PC-9 (cell line): ENCODE results near the gene CMTM7. TPM values are rescaled to one million over a fixed set of nuclear protein-coding genes. Genes with fewer than 3 reads are reported as not detected.
"Not testable (repeated sequence)": the region's sequence is repeated elsewhere in the genome, so short reads cannot be mapped to it uniquely, and the experiment has no call there.

ENCODE experiments used
- BruUV-seq: library from RNA; stranded (reverse); fragments of 400-500 nt; replicated peaks from 2 replicates; lab custom pipeline; 2021; lab: Mats Ljungman, UMichigan
- CTCF ChIA-PET: fragments of 300-600 bp; sonication (Branson Sonifier 250); formaldehyde crosslinking; loops from one replicate; lab custom pipeline; 2022; ENCODE audit warnings: antibody characterized with exemption; lab: Charles Lee
- POLR2A ChIA-PET: fragments of 300-600 bp; sonication (Branson Sonifier 250); formaldehyde crosslinking; loops from one replicate; lab custom pipeline; 2022; ENCODE audit warnings: antibody characterized with exemption; ENCODE audit not compliant: unreplicated experiment; lab: Charles Lee
- DNase-seq, 2 experiments: peaks; one replicate each; pipeline versions ENCODE4 v3.0.0 to v3.0.0-alpha.2; 2015 to 2022; ENCODE audit warnings: mixed read lengths in 1 of 2
- H2AFZ ChIP-seq: fragments of 200-600 bp; sonication (generic); 2 replicates; pipeline ENCODE4 v1.8.1; 2017; ENCODE audit warnings: antibody characterized with exemption
- H3F3A ChIP-seq: fragments of 200-600 bp; sonication (generic); 2 replicates; pipeline ENCODE4 v1.8.1; 2017; ENCODE audit warnings: antibody characterized with exemption, mild to moderate bottlenecking, low read depth; ENCODE audit not compliant: insufficient read depth
- H3K27ac ChIP-seq: fragments of 200-600 bp; sonication (generic); 2 replicates; pipeline ENCODE4 v1.6.1; 2016; ENCODE audit warnings: mixed run types
- H3K27me3 ChIP-seq: fragments of 200-600 bp; sonication (generic); 2 replicates; pipeline ENCODE4 v1.6.1; 2016; ENCODE audit warnings: low read depth, mixed run types; ENCODE audit not compliant: insufficient read depth
- H3K36me3 ChIP-seq: fragments of 200-600 bp; sonication (generic); 2 replicates; pipeline ENCODE4 v1.6.1; 2016; ENCODE audit warnings: low read depth, mixed run types
- H3K4me1 ChIP-seq: fragments of 200-600 bp; sonication (generic); replicated peaks from 2 replicates; pipeline ENCODE4 v1.6.1; 2016; ENCODE audit warnings: mixed run types; ENCODE audit not compliant: insufficient read depth
- H3K4me2 ChIP-seq: fragments of 200-600 bp; sonication (generic); 2 replicates; pipeline ENCODE4 v1.6.1; 2017; ENCODE audit warnings: mixed run types
- H3K4me3 ChIP-seq: fragments of 200-600 bp; sonication (generic); 2 replicates; pipeline ENCODE4 v1.6.1; 2016; ENCODE audit warnings: mixed run types
- H3K79me2 ChIP-seq: fragments of 200-600 bp; sonication (generic); 2 replicates; pipeline ENCODE4 v1.6.1; 2017; ENCODE audit warnings: low read depth, mixed run types
- H3K9me2 ChIP-seq: fragments of 200-600 bp; sonication (generic); 2 replicates; pipeline ENCODE4 v1.8.1; 2017; ENCODE audit warnings: mild to moderate bottlenecking; ENCODE audit not compliant: insufficient read depth
- H3K9me3 ChIP-seq: fragments of 200-600 bp; sonication (generic); 2 replicates; pipeline ENCODE4 v1.8.1; 2016; ENCODE audit warnings: low read depth; ENCODE audit not compliant: insufficient read depth
- H4K20me1 ChIP-seq: fragments of 200-600 bp; sonication (generic); 2 replicates; pipeline ENCODE4 v1.8.1; 2017; ENCODE audit not compliant: insufficient read depth
- EZH2 ChIP-seq: fragments of 200-600 bp; sonication (generic); IDR thresholded peaks from 2 replicates; pipeline ENCODE4 v1.8.0; 2017; ENCODE audit warnings: antibody characterized with exemption, low read depth
- intact Hi-C: fragments of 100-400 bp; cut with micrococcal nuclease; formaldehyde crosslinking; loops from one replicate; pipeline ENCODE4 v1.10.0; 2022; ENCODE audit not compliant: unreplicated experiment
- total RNA-seq: library from RNA; stranded (reverse); gene quantifications from 2 replicates; pipeline ENCODE4 v1.2.3, GENCODE V29; 2021
- TF ChIP-seq, protein P1 (sequence below): fragments of 200-600 bp; sonication (generic); conservative IDR thresholded peaks from 2 replicates; pipeline ENCODE4 v1.6.1; 2017; ENCODE audit warnings: mixed run types, antibody characterized with exemption, mild to moderate bottlenecking, moderate library complexity

The CMTM7 gene
- total RNA-seq, 1 experiment from 2014 or later, result 37.1 TPM

DNA sequence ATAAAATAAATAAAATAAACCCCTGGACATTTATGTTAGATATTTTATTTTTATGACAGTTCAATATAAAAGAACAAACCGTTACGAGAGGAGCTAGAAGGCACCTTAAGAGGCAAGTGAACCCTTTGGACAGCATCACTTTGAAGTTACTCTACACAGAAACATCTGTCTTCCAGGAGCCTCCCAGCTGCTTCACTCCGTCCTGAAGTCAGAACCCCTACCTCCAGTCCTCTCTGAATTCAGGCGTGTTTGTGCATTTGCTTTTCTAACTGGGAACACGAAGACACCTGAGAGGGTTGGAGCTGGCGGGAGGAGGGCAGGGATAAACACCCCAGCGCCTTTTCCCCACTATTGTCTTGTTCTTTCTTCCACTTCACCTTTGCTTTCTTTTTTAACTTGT lies 46.2 kb downstream of the CMTM7 start:
- no peaks in the 10 kb centered on the region for H3K36me3 ChIP-seq
- no peak overlapping the region for H2AFZ ChIP-seq
- no peaks in the 10 kb centered on the region for H4K20me1 ChIP-seq
- peaks cover 5% of the 10 kb centered on the region for H3K4me1 ChIP-seq
- H3K27me3 ChIP-seq, result no peaks in the 10 kb centered on the region
- H3K79me2 ChIP-seq, result peaks cover 5% of the 10 kb centered on the region; the same call in 1 of the 2 replicates
- CTCF ChIA-PET, result interaction anchor here (0.6 to 0.7 kb wide), 3 partner anchors 17 to 224 kb away, joined by 3 to 4 read pairs (median 4); no protein-coding TSS in a partner anchor
- no peak overlapping the region for H3K4me3 ChIP-seq
- TF ChIP-seq, protein P1, sequence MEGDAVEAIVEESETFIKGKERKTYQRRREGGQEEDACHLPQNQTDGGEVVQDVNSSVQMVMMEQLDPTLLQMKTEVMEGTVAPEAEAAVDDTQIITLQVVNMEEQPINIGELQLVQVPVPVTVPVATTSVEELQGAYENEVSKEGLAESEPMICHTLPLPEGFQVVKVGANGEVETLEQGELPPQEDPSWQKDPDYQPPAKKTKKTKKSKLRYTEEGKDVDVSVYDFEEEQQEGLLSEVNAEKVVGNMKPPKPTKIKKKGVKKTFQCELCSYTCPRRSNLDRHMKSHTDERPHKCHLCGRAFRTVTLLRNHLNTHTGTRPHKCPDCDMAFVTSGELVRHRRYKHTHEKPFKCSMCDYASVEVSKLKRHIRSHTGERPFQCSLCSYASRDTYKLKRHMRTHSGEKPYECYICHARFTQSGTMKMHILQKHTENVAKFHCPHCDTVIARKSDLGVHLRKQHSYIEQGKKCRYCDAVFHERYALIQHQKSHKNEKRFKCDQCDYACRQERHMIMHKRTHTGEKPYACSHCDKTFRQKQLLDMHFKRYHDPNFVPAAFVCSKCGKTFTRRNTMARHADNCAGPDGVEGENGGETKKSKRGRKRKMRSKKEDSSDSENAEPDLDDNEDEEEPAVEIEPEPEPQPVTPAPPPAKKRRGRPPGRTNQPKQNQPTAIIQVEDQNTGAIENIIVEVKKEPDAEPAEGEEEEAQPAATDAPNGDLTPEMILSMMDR, result no peak
- no peak for TF ChIP-seq EZH2
- POLR2A ChIA-PET, result interaction anchor here (0.6 kb wide), 1 partner anchor 18 kb away, joined by 6 read pairs; no protein-coding TSS in a partner anchor
- no peak for DNase-seq
- no peak overlapping the region for H3K27ac ChIP-seq
- H3K9me3 ChIP-seq, result no peaks in the 10 kb centered on the region
- peaks cover 4% of the 10 kb centered on the region; the same call in 1 of the 2 replicates for H3F3A ChIP-seq
- H3K9me2 ChIP-seq, result no peaks in the 10 kb centered on the region
- intact Hi-C loops, result no loop called here
- H3K4me2 ChIP-seq, result no peak overlapping the region
- no TSS peak for BruUV-seq

DNA sequence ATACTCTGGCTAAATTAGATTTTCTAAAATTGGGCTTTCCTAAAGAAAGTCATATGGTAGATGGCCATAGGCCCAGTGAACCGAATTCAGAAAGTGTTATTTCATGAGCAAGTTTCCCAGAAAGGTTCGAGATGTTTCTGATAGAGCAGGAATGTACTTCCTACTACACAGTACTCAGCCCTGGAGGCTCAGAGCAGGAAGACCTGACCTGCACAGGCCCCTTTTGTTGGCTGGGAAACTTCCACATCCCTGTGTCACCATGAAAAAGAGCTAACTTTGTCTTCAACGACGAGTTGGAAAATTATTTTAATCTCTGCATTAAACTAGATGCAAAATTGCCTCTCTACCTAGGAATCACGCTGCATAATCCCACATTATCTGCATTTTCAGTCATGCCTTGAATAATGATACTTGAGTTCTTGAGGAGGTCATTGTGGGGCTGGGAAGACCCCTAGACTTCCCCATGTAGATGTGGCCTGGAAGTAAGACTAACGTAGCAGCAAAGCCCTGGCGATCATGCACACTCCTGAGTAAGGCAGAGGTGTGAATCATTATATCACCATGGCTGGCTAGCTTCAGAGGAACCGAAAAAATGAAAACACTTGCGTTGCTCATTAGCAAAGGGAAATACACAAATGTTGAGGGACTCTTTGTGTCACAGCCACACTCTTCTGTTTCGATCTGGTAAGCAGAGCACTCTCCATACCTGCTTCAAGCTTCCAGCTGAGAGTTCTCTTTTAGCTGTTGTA lies 47.1 kb downstream of the CMTM7 start:
- ChIA-PET CTCF (interaction anchor here (0.7 kb wide), 1 partner anchor 566 kb away, joined by 8 read pairs; no protein-coding TSS in a partner anchor), POLR2A (no interaction called here)
- no peak overlapping the region for H2AFZ ChIP-seq
- no peak overlapping the region for H3K27ac ChIP-seq
- intact Hi-C loops, result no loop called here
- H3K27me3 ChIP-seq, result no peaks in the 10 kb centered on the region
- H3K4me2 ChIP-seq, result no peak overlapping the region
- H3K79me2 ChIP-seq, result no peaks in the 10 kb centered on the region
- no peaks in the 10 kb centered on the region for H3K9me2 ChIP-seq
- H3K4me1 ChIP-seq, result peaks cover 12% of the 10 kb centered on the region
- DNase-seq, result no peak
- TF ChIP-seq, protein P1, result no peak
- TF ChIP-seq EZH2, result no peak
- H3K4me3 ChIP-seq, result no peak overlapping the region
- H3K9me3 ChIP-seq, result no peaks in the 10 kb centered on the region
- no peaks in the 10 kb centered on the region for H4K20me1 ChIP-seq
- H3K36me3 ChIP-seq, result no peaks in the 10 kb centered on the region
- peaks cover 13% of the 10 kb centered on the region; the same call in 1 of the 2 replicates for H3F3A ChIP-seq
- BruUV-seq, result no TSS peak

DNA sequence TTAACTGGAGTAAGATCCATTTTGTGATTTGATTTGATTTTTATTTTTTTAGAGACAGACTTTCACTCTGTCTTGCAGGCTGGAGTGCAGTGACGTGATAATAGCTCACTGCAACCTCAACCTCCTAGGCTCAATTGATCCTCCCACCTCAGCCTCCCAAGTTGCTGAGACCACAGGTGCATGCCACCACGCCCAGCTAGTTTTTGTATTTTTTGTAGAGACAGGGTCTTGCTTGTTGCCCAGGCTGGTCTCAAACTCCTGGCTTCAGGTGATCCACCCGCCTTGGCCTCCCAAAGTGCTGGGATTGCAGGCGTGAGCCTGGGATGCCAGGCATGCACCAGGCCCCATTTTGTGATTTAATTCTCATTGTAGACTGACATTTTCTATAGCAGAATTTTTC lies 47.8 kb downstream of the CMTM7 start:
- H3K4me2 ChIP-seq, H3K36me3 ChIP-seq, BruUV-seq, H3K79me2 ChIP-seq, POLR2A ChIA-PET, H4K20me1 ChIP-seq, H3K9me2 ChIP-seq, H3K4me3 ChIP-seq, H3K9me3 ChIP-seq, H2AFZ ChIP-seq, H3K27me3 ChIP-seq, CTCF ChIA-PET, DNase-seq, intact Hi-C loops, H3K27ac ChIP-seq: not testable (repeated sequence)
- H3F3A ChIP-seq, result peaks cover 20% of the 10 kb centered on the region; the same call in 1 of the 2 replicates
- H3K4me1 ChIP-seq, result peaks cover 19% of the 10 kb centered on the region
